ENCODE data around the gene SMYD3. TPM values are rescaled to one million over a fixed set of nuclear protein-coding genes. Genes with fewer than 3 reads are reported as not detected.

SMYD3 gene
- total and polyA plus RNA-seq, 2 donors (not counting 1 experiment from before 2014, with no cell fraction given) = 69.4 to 83.1 TPM

- Histone ChIP-seq H3K9ac (ENCODE audit: insufficient read depth, low read length) (no peak overlapping the region), H4K20me1 (ENCODE audit: control insufficient read depth, extremely low read depth, insufficient read depth, low read length) (no peaks in the 10 kb centered on the region), H3K4me3 (replicated peaks in 1 of 4; ENCODE audit: control extremely low read depth in 1 of 4, insufficient read depth in 1 of 4, low read depth in 3 of 4, low read length in 4 of 4) (no peak overlapping the region), H3K9me3 (ENCODE audit: control insufficient read depth, insufficient read depth, low read depth, low read length) (no peaks in the 10 kb centered on the region), H3K36me3 (ENCODE audit: control insufficient read depth, insufficient read depth, low read length) (no peaks in the 10 kb centered on the region), H3K27ac (ENCODE audit: insufficient read depth, low read length) (no peak overlapping the region), H3K4me1 (ENCODE audit: control insufficient read depth, extremely low read depth, insufficient read depth, low read length) (no peaks in the 10 kb centered on the region), H3K27me3 (ENCODE audit: control insufficient read depth, insufficient read depth, low read length) (no peaks in the 10 kb centered on the region), H2AFZ (ENCODE audit: low read length) (no peak overlapping the region), H3K4me2 (ENCODE audit: extremely low read depth, insufficient read depth, low read length) (no peak overlapping the region), H3K79me2 (ENCODE audit: control insufficient read depth, insufficient read depth, low read length) (no peaks in the 10 kb centered on the region)
- TF ChIP-seq CTCF (conservative IDR thresholded peaks at IDR 0.05 in 1 of 2, IDR thresholded peaks at IDR 0.05 in 1 of 2; ENCODE audit: low read depth in 1 of 2, low read length in 2 of 2) = no peak
- no peak for TF ChIP-seq EZH2 (IDR thresholded peaks at IDR 0.05; ENCODE audit: low read length, missing control alignments)
- peak in 1 of 2 donors; percentile 21 for DNase-seq (ENCODE audit: low read depth in 2 of 2)
Observed at GRCh38 chr1:246445503-246445902, 61.6 kb downstream of the SMYD3 start.

GRCh38 chr1:246444617-246445016 is 62.5 kb downstream of the SMYD3 start:
- Histone ChIP-seq H3K27ac (ENCODE audit: insufficient read depth, low read length) (no peak overlapping the region), H3K36me3 (ENCODE audit: control insufficient read depth, insufficient read depth, low read length) (no peaks in the 10 kb centered on the region), H3K4me1 (ENCODE audit: control insufficient read depth, extremely low read depth, insufficient read depth, low read length) (no peaks in the 10 kb centered on the region), H3K4me3 (replicated peaks in 1 of 4; ENCODE audit: control extremely low read depth in 1 of 4, insufficient read depth in 1 of 4, low read depth in 3 of 4, low read length in 4 of 4) (no peak overlapping the region), H3K9ac (ENCODE audit: insufficient read depth, low read length) (no peak overlapping the region), H3K9me3 (ENCODE audit: control insufficient read depth, insufficient read depth, low read depth, low read length) (no peaks in the 10 kb centered on the region), H4K20me1 (ENCODE audit: control insufficient read depth, extremely low read depth, insufficient read depth, low read length) (no peaks in the 10 kb centered on the region), H3K79me2 (ENCODE audit: control insufficient read depth, insufficient read depth, low read length) (no peaks in the 10 kb centered on the region), H3K4me2 (ENCODE audit: extremely low read depth, insufficient read depth, low read length) (no peak overlapping the region), H3K27me3 (ENCODE audit: control insufficient read depth, insufficient read depth, low read length) (no peaks in the 10 kb centered on the region), H2AFZ (ENCODE audit: low read length) (no peak overlapping the region)
- DNase-seq (ENCODE audit: low read depth in 2 of 2) = no peak
- no peak for TF ChIP-seq EZH2 (IDR thresholded peaks at IDR 0.05; ENCODE audit: low read length, missing control alignments)
- no peak for TF ChIP-seq CTCF (conservative IDR thresholded peaks at IDR 0.05 in 1 of 2, IDR thresholded peaks at IDR 0.05 in 1 of 2; ENCODE audit: low read depth in 1 of 2, low read length in 2 of 2)

- Histone ChIP-seq H3K9me3 (ENCODE audit: control insufficient read depth, insufficient read depth, low read depth, low read length) (no peaks in the 10 kb centered on the region), H2AFZ (ENCODE audit: low read length) (no peak overlapping the region), H3K4me1 (ENCODE audit: control insufficient read depth, extremely low read depth, insufficient read depth, low read length) (no peaks in the 10 kb centered on the region), H3K27me3 (ENCODE audit: control insufficient read depth, insufficient read depth, low read length) (no peaks in the 10 kb centered on the region), H3K4me2 (ENCODE audit: extremely low read depth, insufficient read depth, low read length) (no peak overlapping the region), H4K20me1 (ENCODE audit: control insufficient read depth, extremely low read depth, insufficient read depth, low read length) (no peaks in the 10 kb centered on the region), H3K9ac (ENCODE audit: insufficient read depth, low read length) (no peak overlapping the region), H3K79me2 (ENCODE audit: control insufficient read depth, insufficient read depth, low read length) (no peaks in the 10 kb centered on the region), H3K27ac (ENCODE audit: insufficient read depth, low read length) (no peak overlapping the region), H3K4me3 (replicated peaks in 1 of 4; ENCODE audit: control extremely low read depth in 1 of 4, insufficient read depth in 1 of 4, low read depth in 3 of 4, low read length in 4 of 4) (no peak overlapping the region), H3K36me3 (ENCODE audit: control insufficient read depth, insufficient read depth, low read length) (no peaks in the 10 kb centered on the region)
- TF ChIP-seq EZH2 (IDR thresholded peaks at IDR 0.05; ENCODE audit: low read length, missing control alignments) (no peak), CTCF (conservative IDR thresholded peaks at IDR 0.05 in 1 of 2, IDR thresholded peaks at IDR 0.05 in 1 of 2; ENCODE audit: low read depth in 1 of 2, low read length in 2 of 2) (no peak)
- no peak for DNase-seq (ENCODE audit: low read depth in 2 of 2)
Observed at GRCh38 chr1:246437961-246438360, 69.1 kb downstream of the SMYD3 start.
